Mammary microvascular endothelial cell (primary cell): Measurements from ENCODE around the gene OGFOD2. TPM values are rescaled to one million over a fixed set of nuclear protein-coding genes. Genes with fewer than 3 reads are reported as not detected.

Experiments
- total RNA-seq: library from RNA; depleted of rRNA; stranded (reverse); fragments of >200 nt; gene quantifications from 2 replicates; pipeline ENCODE4 v1.2.3, GENCODE V29; 2015

OGFOD2 gene
- total RNA-seq, result 14.6 and 31.4 TPM in 2 replicates

DNA sequence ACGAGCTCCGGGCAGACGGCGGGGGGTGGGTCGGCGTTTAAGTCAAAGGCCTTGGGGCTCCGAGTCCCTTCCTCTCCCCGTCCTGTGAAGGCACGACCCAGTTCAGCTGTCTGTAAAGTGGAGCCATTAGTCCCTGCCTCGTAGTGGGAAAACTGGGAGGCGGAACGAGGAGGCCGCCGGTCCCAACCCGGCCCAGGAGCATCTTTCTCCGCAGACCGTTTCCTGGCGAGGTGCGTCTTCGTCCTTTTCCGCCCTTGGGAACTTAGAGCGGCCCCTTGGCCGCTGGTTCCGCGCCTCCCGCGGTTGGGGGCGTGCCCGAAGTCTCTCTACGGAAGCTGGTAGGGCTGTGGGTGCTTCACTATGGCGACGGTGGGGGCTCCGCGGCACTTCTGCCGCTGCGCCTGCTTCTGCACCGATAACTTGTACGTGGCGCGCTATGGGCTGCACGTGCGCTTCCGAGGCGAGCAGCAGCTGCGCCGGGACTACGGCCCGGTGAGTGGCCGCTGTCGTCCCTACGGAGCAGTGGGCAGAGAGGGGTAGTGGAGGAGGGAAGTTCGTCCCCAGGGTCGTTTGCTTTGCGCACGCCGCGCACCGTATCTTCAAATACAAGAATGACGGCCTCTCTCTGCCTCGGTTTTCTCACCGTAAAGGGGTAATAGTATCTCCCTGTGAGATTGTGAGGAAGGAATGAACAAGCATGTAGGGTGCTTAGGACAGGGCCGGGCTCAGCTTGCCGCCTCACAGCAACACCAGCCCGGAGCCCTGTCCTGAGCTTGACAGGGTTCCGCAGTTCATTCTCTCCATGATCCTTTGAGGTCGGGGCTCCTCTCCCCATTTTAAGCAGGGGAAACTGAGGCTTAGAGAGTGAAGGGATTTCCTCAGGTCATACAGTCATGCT, at the start of gene OGFOD2:
TSS of gene OGFOD2 (plus strand) at position 353 of the 898 bp plus-strand sequence. CDS start at position 361, 8 bp downstream.

DNA sequence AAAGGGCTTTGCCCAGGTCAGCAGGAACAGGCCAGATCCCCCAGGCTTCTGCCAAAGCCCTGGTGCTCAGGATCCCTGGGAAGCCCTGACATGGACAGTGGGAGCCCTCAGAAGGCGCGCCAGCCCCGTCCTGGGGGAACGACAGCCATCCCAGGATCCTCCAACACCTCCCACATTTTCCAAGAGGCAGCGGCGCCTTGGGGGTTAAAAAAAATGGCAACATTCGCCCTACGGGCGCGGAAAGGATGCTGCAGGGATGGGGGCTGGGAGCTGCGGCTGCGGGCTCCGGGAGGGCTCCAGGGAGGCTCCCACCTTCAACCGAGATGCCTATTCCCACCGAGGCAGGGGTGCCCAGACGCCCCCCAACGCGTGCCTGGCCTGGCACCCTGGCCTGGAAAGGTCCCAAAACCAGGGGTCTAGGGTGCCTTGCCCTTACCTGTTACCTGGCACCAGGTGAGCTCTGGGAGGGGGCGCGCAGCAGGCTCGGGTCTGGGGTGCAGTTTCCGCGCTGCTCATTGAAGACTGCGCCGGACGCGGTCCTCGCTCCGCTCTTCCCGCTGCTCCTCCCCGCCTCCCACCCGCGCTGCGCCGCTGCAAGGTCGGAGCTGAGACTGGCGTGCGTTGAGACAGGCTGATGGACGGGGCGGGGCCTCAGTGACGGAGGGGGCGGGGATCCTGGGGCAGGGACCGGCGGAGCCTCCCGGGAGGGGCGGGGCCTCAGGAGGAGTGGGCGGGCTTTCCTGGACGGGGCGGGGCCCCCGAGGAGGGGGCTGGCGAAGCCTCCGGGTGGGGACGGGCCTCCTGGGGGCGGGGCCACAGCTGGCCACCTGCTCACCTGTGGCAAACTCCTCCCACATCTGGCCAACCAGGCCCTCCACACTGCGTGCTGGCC, 8.9 kb upstream of the OGFOD2 start, which contains the start of gene ABCB9:
TSS of gene ABCB9 (minus strand) at position 613 of the 892 bp plus-strand sequence. CDS start 6,228 bp downstream, outside the sequence.

DNA sequence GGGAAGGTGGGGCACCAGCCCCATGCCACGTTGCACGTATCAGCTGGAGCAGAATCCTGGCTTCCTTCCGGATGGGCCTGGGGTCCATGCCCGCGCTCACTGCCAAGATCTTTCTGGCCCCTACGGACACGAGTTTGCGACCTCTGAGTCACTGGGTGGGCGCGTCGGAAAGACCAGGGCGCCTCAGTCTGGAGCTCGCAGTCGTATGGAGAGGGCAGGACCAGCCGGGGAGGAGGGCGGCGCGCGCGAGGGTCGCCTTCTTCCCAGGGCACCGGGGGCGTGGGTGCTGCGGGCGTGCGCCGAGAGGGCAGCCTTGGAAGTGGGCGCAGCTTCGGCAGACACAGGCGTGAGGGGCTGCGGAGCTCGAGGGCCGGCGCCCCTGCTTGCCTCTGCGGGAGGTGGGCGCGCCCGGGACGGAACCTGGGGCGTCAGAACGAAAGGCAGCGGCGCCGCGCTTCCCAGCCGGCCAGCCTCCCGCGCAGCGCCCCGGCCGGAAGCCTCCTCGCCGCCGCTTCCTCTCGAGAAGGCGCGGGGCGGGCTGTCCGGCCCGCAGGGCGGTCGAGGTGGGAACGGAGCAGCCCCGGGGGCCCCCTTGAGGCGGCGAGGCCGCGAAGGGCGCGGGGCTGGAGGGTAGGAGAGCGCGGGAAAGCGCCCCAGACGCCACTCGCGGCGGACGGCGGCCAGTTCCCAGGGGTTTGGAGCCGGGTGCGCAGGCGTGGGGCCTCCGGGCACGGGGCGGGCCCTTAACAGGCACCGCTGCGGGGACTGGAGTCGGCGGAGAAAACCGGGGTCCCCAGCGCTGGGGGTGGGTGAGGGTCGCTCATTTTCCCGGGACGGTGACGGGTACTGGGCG, 5.4 kb downstream of the OGFOD2 start, which contains the start of gene ARL6IP4:
TSS of gene ARL6IP4 (plus strand) at position 499 of the 853 bp plus-strand sequence. CDS start 459 bp downstream, outside the sequence.

Other genes starting within 250 kb of the OGFOD2 start
- 0.13 and 0.25 TPM in 2 replicates for gene HCAR1, start 244.4 kb upstream of the OGFOD2 start, total RNA-seq
- 36.2 and 42.2 TPM in 2 replicates for gene DENR, start 222.4 kb upstream of the OGFOD2 start, total RNA-seq
- gene CCDC62, start 200.7 kb upstream of the OGFOD2 start, total RNA-seq, result 0.39 and 0.60 TPM in 2 replicates
- 77.3 and 78.7 TPM in 2 replicates for gene HIP1R, start 139.8 kb upstream of the OGFOD2 start, total RNA-seq
- gene VPS37B, start 79.1 kb upstream of the OGFOD2 start, total RNA-seq, result 44.8 and 51.1 TPM in 2 replicates
- gene ABCB9, start 8.8 kb upstream of the OGFOD2 start, total RNA-seq, result 8.3 and 13.0 TPM in 2 replicates
- gene ARL6IP4, start 5.4 kb downstream of the OGFOD2 start, total RNA-seq, result 249 and 324 TPM in 2 replicates
- 13.0 and 13.7 TPM in 2 replicates for gene PITPNM2, start 175.8 kb downstream of the OGFOD2 start, total RNA-seq